ENCODE measurements around the gene FBLN1.
A peak's percentile ranks its signal among the peaks of the same experiment; 100 is the strongest.

The FBLN1 gene

GRCh38 chr22:45576730-45577464, 74.2 kb downstream of the FBLN1 start:
- Histone ChIP-seq H3K4me1 (ENCODE audit: control insufficient read depth in 1 of 2, insufficient read depth in 2 of 2, low read length in 2 of 2) (peaks cover 30% of the 10 kb centered on the region in 2 experiments), H3K4ac (ENCODE audit: low read depth, low read length) (no peak overlapping the region), H3K79me1 (ENCODE audit: low read length) (peaks cover 26% of the 10 kb centered on the region), H3K18ac (ENCODE audit: low read length) (no peak overlapping the region), H4K8ac (ENCODE audit: low read depth, low read length) (no peak overlapping the region), H3K9ac (ENCODE audit: low read length) (no peak overlapping the region), H3K79me2 (ENCODE audit: control insufficient read depth, insufficient read depth, low read length, poor library complexity) (peaks cover 19% of the 10 kb centered on the region), H3K4me3 (ENCODE audit: low read depth, low read length) (no peak overlapping the region), H3K14ac (ENCODE audit: low read length) (no peak overlapping the region), H3K23ac (ENCODE audit: low read length) (no peak overlapping the region), H2AK5ac (ENCODE audit: low read length) (no peak overlapping the region), H2BK5ac (ENCODE audit: low read depth, low read length, poor library complexity) (no peak overlapping the region), H4K91ac (ENCODE audit: low read depth, low read length) (no peak overlapping the region), H4K12ac (ENCODE audit: low read depth, low read length) (no peak overlapping the region), H3K9me3 (ENCODE audit: insufficient read depth, low read depth, low read length) (no peaks in the 10 kb centered on the region), H3K27ac (ENCODE audit: low read depth, low read length) (no peak overlapping the region), H2AFZ (ENCODE audit: insufficient read depth, low read length, poor library complexity) (no peak overlapping the region), H3K36me3 (ENCODE audit: control insufficient read depth in 1 of 2, insufficient read depth in 2 of 2, low read length in 2 of 2) (peaks cover 27 to 36% of the 10 kb centered on the region in 2 experiments), H3K4me2 (ENCODE audit: low read length) (no peak overlapping the region), H2BK120ac (ENCODE audit: insufficient read depth, low read length, poor library complexity) (no peak overlapping the region), H2BK12ac (ENCODE audit: low read length) (no peak overlapping the region), H3K27me3 (ENCODE audit: insufficient read depth, low read length) (no peaks in the 10 kb centered on the region)
- WGBS (ENCODE audit: extremely low coverage, insufficient coverage, insufficient read length): no CpG with 5 or more reads among the region's 19 CpGs
- no peak for DNase-seq

- Histone ChIP-seq H4K8ac (ENCODE audit: low read depth, low read length) (no peak overlapping the region), H3K79me2 (ENCODE audit: control insufficient read depth, insufficient read depth, low read length, poor library complexity) (peaks cover 19% of the 10 kb centered on the region), H3K14ac (ENCODE audit: low read length) (peak overlapping the region; percentile 33), H4K12ac (ENCODE audit: low read depth, low read length) (no peak overlapping the region), H3K4me1 (ENCODE audit: control insufficient read depth in 1 of 2, insufficient read depth in 2 of 2, low read length in 2 of 2) (peaks cover 29 to 34% of the 10 kb centered on the region in 2 experiments), H3K18ac (ENCODE audit: low read length) (no peak overlapping the region), H4K91ac (ENCODE audit: low read depth, low read length) (no peak overlapping the region), H3K27ac (ENCODE audit: low read depth, low read length) (no peak overlapping the region), H3K9ac (ENCODE audit: low read length) (no peak overlapping the region), H2AFZ (ENCODE audit: insufficient read depth, low read length, poor library complexity) (no peak overlapping the region), H3K79me1 (ENCODE audit: low read length) (peaks cover 34% of the 10 kb centered on the region), H3K4me3 (ENCODE audit: low read depth, low read length) (no peak overlapping the region), H2AK5ac (ENCODE audit: low read length) (no peak overlapping the region), H2BK12ac (ENCODE audit: low read length) (no peak overlapping the region), H3K36me3 (ENCODE audit: control insufficient read depth in 1 of 2, insufficient read depth in 2 of 2, low read length in 2 of 2) (peaks cover 37 to 39% of the 10 kb centered on the region in 2 experiments), H2BK5ac (ENCODE audit: low read depth, low read length, poor library complexity) (no peak overlapping the region), H3K27me3 (ENCODE audit: insufficient read depth, low read length) (no peaks in the 10 kb centered on the region), H3K9me3 (ENCODE audit: insufficient read depth, low read depth, low read length) (no peaks in the 10 kb centered on the region), H2BK120ac (ENCODE audit: insufficient read depth, low read length, poor library complexity) (no peak overlapping the region), H3K4ac (ENCODE audit: low read depth, low read length) (no peak overlapping the region), H3K4me2 (ENCODE audit: low read length) (no peak overlapping the region), H3K23ac (ENCODE audit: low read length) (no peak overlapping the region)
- WGBS (ENCODE audit: extremely low coverage, insufficient coverage, insufficient read length): no CpG with 5 or more reads among the region's 27 CpGs
- peak; percentile 76 to 93 for DNase-seq
Measured at GRCh38 chr22:45577746-45578523, 75.3 kb downstream of the FBLN1 start.

GRCh38 chr22:45578524-45579147, 76.0 kb downstream of the FBLN1 start:
- Histone ChIP-seq H2BK5ac (ENCODE audit: low read depth, low read length, poor library complexity) (peak overlapping the region; percentile 66), H3K4me2 (ENCODE audit: low read length) (no peak overlapping the region), H2BK120ac (ENCODE audit: insufficient read depth, low read length, poor library complexity) (peak overlapping the region; percentile 85), H3K79me1 (ENCODE audit: low read length) (peaks cover 36% of the 10 kb centered on the region), H3K9me3 (ENCODE audit: insufficient read depth, low read depth, low read length) (no peaks in the 10 kb centered on the region), H3K4me3 (ENCODE audit: low read depth, low read length) (no peak overlapping the region), H2AFZ (ENCODE audit: insufficient read depth, low read length, poor library complexity) (no peak overlapping the region), H4K91ac (ENCODE audit: low read depth, low read length) (peak overlapping the region; percentile 90), H3K79me2 (ENCODE audit: control insufficient read depth, insufficient read depth, low read length, poor library complexity) (peaks cover 19% of the 10 kb centered on the region), H3K9ac (ENCODE audit: low read length) (no peak overlapping the region), H3K4me1 (ENCODE audit: control insufficient read depth in 1 of 2, insufficient read depth in 2 of 2, low read length in 2 of 2) (peaks cover 31 to 37% of the 10 kb centered on the region in 2 experiments), H4K8ac (ENCODE audit: low read depth, low read length) (peak overlapping the region; percentile 43), H2BK12ac (ENCODE audit: low read length) (peak overlapping the region; percentile 48), H3K23ac (ENCODE audit: low read length) (no peak overlapping the region), H3K27me3 (ENCODE audit: insufficient read depth, low read length) (no peaks in the 10 kb centered on the region), H3K4ac (ENCODE audit: low read depth, low read length) (no peak overlapping the region), H3K14ac (ENCODE audit: low read length) (peak overlapping the region; percentile 63), H3K27ac (ENCODE audit: low read depth, low read length) (peak overlapping the region; percentile 12), H2AK5ac (ENCODE audit: low read length) (peak overlapping the region; percentile 87), H3K18ac (ENCODE audit: low read length) (peak overlapping the region; percentile 44), H4K12ac (ENCODE audit: low read depth, low read length) (no peak overlapping the region), H3K36me3 (ENCODE audit: control insufficient read depth in 1 of 2, insufficient read depth in 2 of 2, low read length in 2 of 2) (peaks cover 39% of the 10 kb centered on the region in 2 experiments)
- WGBS (ENCODE audit: extremely low coverage, insufficient coverage, insufficient read length): no CpG with 5 or more reads among the region's 7 CpGs
- no peak for DNase-seq

GRCh38 chr22:45579306-45579705, 76.6 kb downstream of the FBLN1 start:
- H3K79me2 ChIP-seq (ENCODE audit: control insufficient read depth, insufficient read depth, low read length, poor library complexity): peaks cover 19% of the 10 kb centered on the region
- H3K79me1 ChIP-seq (ENCODE audit: low read length): peaks cover 40% of the 10 kb centered on the region
- peak overlapping the region; percentile 93 for H3K27ac ChIP-seq (ENCODE audit: low read depth, low read length)
- H3K4me2 ChIP-seq (ENCODE audit: low read length): no peak overlapping the region
- peak overlapping the region; percentile 44 for H3K18ac ChIP-seq (ENCODE audit: low read length)
- no peaks in the 10 kb centered on the region for H3K27me3 ChIP-seq (ENCODE audit: insufficient read depth, low read length)
- H3K23ac ChIP-seq (ENCODE audit: low read length): no peak overlapping the region
- H3K36me3 ChIP-seq (ENCODE audit: control insufficient read depth in 1 of 2, insufficient read depth in 2 of 2, low read length in 2 of 2): peaks cover 35 to 39% of the 10 kb centered on the region in 2 experiments
- peak overlapping the region; percentile 13 for H2AFZ ChIP-seq (ENCODE audit: insufficient read depth, low read length, poor library complexity)
- H2AK5ac ChIP-seq (ENCODE audit: low read length): peak overlapping the region; percentile 87
- peak overlapping the region; percentile 63 for H3K14ac ChIP-seq (ENCODE audit: low read length)
- DNase-seq: no peak
- peak overlapping the region; percentile 48 for H2BK12ac ChIP-seq (ENCODE audit: low read length)
- peak overlapping the region; percentile 85 for H2BK120ac ChIP-seq (ENCODE audit: insufficient read depth, low read length, poor library complexity)
- peak overlapping the region; percentile 17 for H4K12ac ChIP-seq (ENCODE audit: low read depth, low read length)
- peak overlapping the region; percentile 43 for H4K8ac ChIP-seq (ENCODE audit: low read depth, low read length)
- H3K4me3 ChIP-seq (ENCODE audit: low read depth, low read length): no peak overlapping the region
- no peak overlapping the region for H3K9ac ChIP-seq (ENCODE audit: low read length)
- peak overlapping the region; percentile 53 for H3K4ac ChIP-seq (ENCODE audit: low read depth, low read length)
- H3K4me1 ChIP-seq (ENCODE audit: control insufficient read depth in 1 of 2, insufficient read depth in 2 of 2, low read length in 2 of 2): peaks cover 35 to 40% of the 10 kb centered on the region in 2 experiments
- H2BK5ac ChIP-seq (ENCODE audit: low read depth, low read length, poor library complexity): peak overlapping the region; percentile 66
- no peaks in the 10 kb centered on the region for H3K9me3 ChIP-seq (ENCODE audit: insufficient read depth, low read depth, low read length)
- no CpG with 5 or more reads among the region's 13 CpGs for WGBS (ENCODE audit: extremely low coverage, insufficient coverage, insufficient read length)
- H4K91ac ChIP-seq (ENCODE audit: low read depth, low read length): peak overlapping the region; percentile 90

Measured in trophoblast cell (in vitro differentiated cells and primary cell).